ENCODE data around the gene EMID1. TPM values are rescaled to one million over a fixed set of nuclear protein-coding genes. Genes with fewer than 3 reads are reported as not detected.
"Not testable (repeated sequence)": the region's sequence is repeated elsewhere in the genome, so short reads cannot be mapped to it uniquely, and the experiment has no call there.

The EMID1 gene
- total RNA-seq, 3 donors from 2014 or later (not counting 1 experiment from before 2014, with no cell fraction given), result 0.59 to 1.3 (median 0.65) TPM

DNA sequence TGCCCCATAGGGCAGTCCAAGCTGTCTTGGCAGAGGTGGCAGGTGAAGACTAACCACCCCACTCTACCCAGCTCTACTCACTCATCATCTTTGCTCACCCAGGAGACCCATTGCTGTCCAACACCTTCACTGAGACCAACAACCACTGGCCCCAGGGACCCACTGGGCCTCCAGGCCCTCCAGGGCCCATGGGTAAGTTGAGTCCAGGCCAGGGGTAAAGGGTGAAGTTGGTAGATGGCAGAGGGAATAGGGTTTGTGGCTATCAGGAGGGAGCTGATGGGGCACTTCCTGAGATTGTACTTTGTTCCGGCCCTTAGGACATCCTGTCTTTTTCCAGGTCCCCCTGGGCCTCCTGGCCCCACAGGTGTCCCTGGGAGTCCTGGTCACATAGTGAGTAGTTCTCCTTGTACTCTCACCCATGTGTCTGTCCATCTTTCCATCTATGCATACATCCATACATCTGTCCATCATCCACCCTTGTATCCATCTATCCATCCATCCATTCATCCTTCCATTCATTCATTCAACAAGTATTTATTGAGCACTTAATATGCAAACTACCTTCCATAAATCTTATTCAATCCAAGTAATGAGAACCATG is 27.7 kb downstream of the EMID1 start:
- Mint-ChIP-seq H3K27me3 (ENCODE audit: low read depth in 2 of 2) (no peaks in the 10 kb centered on the region), H3K4me1 (no peaks in the 10 kb centered on the region), H3K9me3 (peaks cover 0 to 3% of the 10 kb centered on the region in 2 donors), H3K36me3 (no peaks in the 10 kb centered on the region), H3K27ac (no peak overlapping the region), H3K4me3 (no peak overlapping the region)
- Histone ChIP-seq H3K4me1 (ENCODE audit: control insufficient read depth, insufficient read depth, low read length) (no peaks in the 10 kb centered on the region), H3K4me3 (ENCODE audit: low read length) (no peak overlapping the region), H3K36me3 (ENCODE audit: control insufficient read depth, insufficient read depth, low read length) (no peaks in the 10 kb centered on the region), H3K9me3 (ENCODE audit: control insufficient read depth, insufficient read depth, low read length) (no peaks in the 10 kb centered on the region), H3K27me3 (ENCODE audit: control insufficient read depth, insufficient read depth, low read length) (no peaks in the 10 kb centered on the region), H3K27ac (ENCODE audit: low read length) (no peak overlapping the region)
- DNase-seq (no peak), ATAC-seq (no peak)
- 86% methylated on average over 1 of the region's 1 CpG for WGBS (ENCODE audit: insufficient coverage)
- intact Hi-C loops (cut with micrococcal nuclease), result no loop called here
- TF ChIP-seq CTCF (IDR thresholded peaks at IDR 0.05), result no peak

DNA sequence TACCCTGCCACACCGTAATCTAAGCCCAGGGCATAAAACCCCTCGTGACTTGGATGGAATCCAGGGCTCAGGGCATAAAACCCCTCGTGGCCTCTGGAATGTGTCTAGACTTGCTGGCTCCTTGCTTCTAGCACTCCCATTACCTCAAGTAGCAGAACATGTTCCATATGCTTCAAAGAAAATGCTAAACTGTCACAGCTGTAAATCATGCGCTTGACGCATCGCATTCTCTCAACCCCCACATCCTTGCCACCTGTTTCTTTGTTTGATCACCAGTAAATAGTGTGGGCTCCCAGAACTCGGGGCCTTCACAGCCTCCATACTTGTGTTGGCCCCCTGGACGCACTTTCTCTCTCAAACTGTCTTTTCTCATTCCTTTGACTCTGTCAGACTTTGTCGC is 34.8 kb downstream of the EMID1 start:
- H3K4me3 Mint-ChIP-seq; H3K9me3 Mint-ChIP-seq; H3K27ac Mint-ChIP-seq; H3K4me3 ChIP-seq (ENCODE audit: low read length); H3K27ac ChIP-seq (ENCODE audit: low read length); intact Hi-C loops (cut with micrococcal nuclease); H3K36me3 ChIP-seq (ENCODE audit: control insufficient read depth, insufficient read depth, low read length); H3K36me3 Mint-ChIP-seq; H3K27me3 Mint-ChIP-seq (ENCODE audit: low read depth in 2 of 2); DNase-seq; H3K4me1 ChIP-seq (ENCODE audit: control insufficient read depth, insufficient read depth, low read length); H3K27me3 ChIP-seq (ENCODE audit: control insufficient read depth, insufficient read depth, low read length); H3K4me1 Mint-ChIP-seq; ATAC-seq; H3K9me3 ChIP-seq (ENCODE audit: control insufficient read depth, insufficient read depth, low read length): not testable (repeated sequence)
- WGBS (ENCODE audit: insufficient coverage), result 76% methylated on average over 9 of the region's 9 CpGs

DNA sequence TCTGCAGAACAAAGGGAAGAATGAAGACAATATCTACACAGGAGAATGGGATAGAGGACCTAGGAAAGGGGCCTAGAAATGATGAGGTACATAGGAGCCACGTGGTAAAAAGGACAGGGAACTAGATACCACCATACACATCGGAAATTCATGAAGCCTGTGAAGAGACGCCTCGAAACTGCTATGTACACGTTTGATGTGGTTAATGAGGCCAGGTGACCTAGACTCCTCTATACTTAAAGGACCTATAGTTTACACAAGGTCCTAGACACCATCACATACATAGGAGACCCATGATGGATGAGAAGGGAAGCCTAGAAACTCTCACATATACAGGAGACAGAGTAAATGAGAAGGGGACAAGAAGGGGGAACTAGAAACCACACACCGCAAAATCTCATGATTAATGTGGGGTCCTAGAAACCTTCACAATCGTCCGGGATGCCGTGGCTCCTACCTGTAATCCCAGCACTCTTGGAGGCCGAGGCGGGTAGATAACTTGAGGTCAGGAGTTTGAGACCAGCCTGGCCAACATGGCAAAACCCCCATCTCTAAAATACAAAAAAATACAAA is 38.3 kb downstream of the EMID1 start:
- no peak for ATAC-seq
- Mint-ChIP-seq H3K27ac (no peak overlapping the region), H3K4me1 (peaks cover 0 to 7% of the 10 kb centered on the region in 2 donors), H3K4me3 (no peak overlapping the region), H3K27me3 (ENCODE audit: low read depth in 2 of 2) (peaks cover 0 to 9% of the 10 kb centered on the region in 2 donors), H3K36me3 (no peaks in the 10 kb centered on the region), H3K9me3 (peaks cover 2% of the 10 kb centered on the region in 2 donors)
- 83% methylated on average over 9 of the region's 11 CpGs for WGBS (ENCODE audit: insufficient coverage)
- no peak for TF ChIP-seq CTCF (IDR thresholded peaks at IDR 0.05)
- DNase-seq, result no peak
- H3K27ac ChIP-seq (ENCODE audit: low read length), result no peak overlapping the region
- no peaks in the 10 kb centered on the region for H3K4me1 ChIP-seq (ENCODE audit: control insufficient read depth, insufficient read depth, low read length)
- no peak overlapping the region for H3K4me3 ChIP-seq (ENCODE audit: low read length)
- intact Hi-C loops (cut with micrococcal nuclease), result loop anchor here (2.0 kb wide), 2 partner anchors 387 to 1223 kb away; no protein-coding TSS in a partner anchor
- no peaks in the 10 kb centered on the region for H3K36me3 ChIP-seq (ENCODE audit: control insufficient read depth, insufficient read depth, low read length)
- H3K9me3 ChIP-seq (ENCODE audit: control insufficient read depth, insufficient read depth, low read length), result no peaks in the 10 kb centered on the region
- H3K27me3 ChIP-seq (ENCODE audit: control insufficient read depth, insufficient read depth, low read length), result no peaks in the 10 kb centered on the region

DNA sequence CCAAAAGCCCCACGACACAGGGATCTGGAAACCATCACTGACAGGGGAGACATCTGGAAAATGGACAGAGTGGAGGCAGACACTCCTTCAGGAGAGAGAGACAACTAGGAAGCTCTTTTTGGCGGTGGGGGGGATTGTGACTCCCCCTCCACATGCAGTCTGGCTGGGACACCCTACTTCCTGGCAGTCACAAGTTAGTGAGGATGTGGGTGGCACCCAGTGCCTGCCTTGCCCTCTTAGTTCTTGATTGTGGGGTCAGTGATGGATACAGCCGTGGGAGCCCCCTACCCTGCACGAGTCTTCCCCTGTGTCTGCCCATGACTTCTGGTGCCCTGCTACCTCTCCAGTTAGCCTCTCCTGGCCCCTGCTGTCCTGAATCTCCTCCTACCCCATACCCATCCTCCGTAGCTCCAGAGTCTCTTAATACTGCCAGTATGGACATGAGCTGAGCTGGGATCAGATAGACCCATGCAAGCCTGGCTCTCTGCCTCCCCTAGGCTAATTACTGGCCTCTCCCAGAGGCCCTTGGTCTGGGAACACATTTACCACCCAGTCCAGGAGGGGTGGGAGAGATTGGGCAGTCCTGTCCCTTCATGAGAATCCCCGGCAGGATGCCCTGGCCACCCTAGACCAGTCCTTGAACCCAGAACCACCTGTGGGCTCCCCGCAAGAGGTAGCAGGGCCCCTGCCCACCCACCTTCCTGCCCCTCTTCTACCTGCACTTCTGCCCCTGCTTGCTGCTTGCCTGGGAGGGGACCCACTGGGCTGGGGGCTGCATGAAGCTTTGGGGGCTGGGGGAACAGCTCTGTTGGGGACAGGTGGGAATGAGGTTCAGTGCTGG is 39.3 kb downstream of the EMID1 start:
- H3K4me3 Mint-ChIP-seq, result no peak overlapping the region
- 82% methylated on average over 6 of the region's 7 CpGs for WGBS (ENCODE audit: insufficient coverage)
- Histone ChIP-seq H3K4me3 (ENCODE audit: low read length) (no peak overlapping the region), H3K9me3 (ENCODE audit: control insufficient read depth, insufficient read depth, low read length) (no peaks in the 10 kb centered on the region), H3K27me3 (ENCODE audit: control insufficient read depth, insufficient read depth, low read length) (no peaks in the 10 kb centered on the region), H3K27ac (ENCODE audit: low read length) (no peak overlapping the region), H3K4me1 (ENCODE audit: control insufficient read depth, insufficient read depth, low read length) (no peaks in the 10 kb centered on the region), H3K36me3 (ENCODE audit: control insufficient read depth, insufficient read depth, low read length) (no peaks in the 10 kb centered on the region)
- H3K27ac Mint-ChIP-seq, result no peak overlapping the region
- ATAC-seq (no peak), DNase-seq (no peak)
- intact Hi-C loops (cut with micrococcal nuclease), result loop anchor here (1.0 to 5.0 kb wide), 4 partner anchors 43 to 1224 kb away; no protein-coding TSS in a partner anchor
- H3K27me3 Mint-ChIP-seq (ENCODE audit: low read depth in 2 of 2), result peaks cover 0 to 9% of the 10 kb centered on the region in 2 donors
- no peaks in the 10 kb centered on the region for H3K9me3 Mint-ChIP-seq
- no peak for TF ChIP-seq CTCF (IDR thresholded peaks at IDR 0.05)
- H3K36me3 Mint-ChIP-seq, result no peaks in the 10 kb centered on the region
- peaks cover 0 to 7% of the 10 kb centered on the region in 2 donors for H3K4me1 Mint-ChIP-seq

All from natural killer cell (primary cell).